ENCODE results near the gene TBCC. TPM values are rescaled to one million over a fixed set of nuclear protein-coding genes. Genes with fewer than 3 reads are reported as not detected.

TBCC gene
- total RNA-seq, 4 donors from 2014 or later, result 33.2 to 61.8 (median 45.1) TPM

GRCh38 chr6:42783876-42784642 is 38.2 kb upstream of the TBCC start:
- Histone ChIP-seq H3K4me1 (peaks cover 36 to 47% of the 10 kb centered on the region in 2 donors), H3K4me3 (peak overlapping the region; percentile 72 to 96 (median 91)), H3K36me3 (no peaks in the 10 kb centered on the region), H3K27ac (peak overlapping the region; percentile 95 to 100 (median 98)), H3K27me3 (no peaks in the 10 kb centered on the region), H3K9me3 (no peaks in the 10 kb centered on the region)
- in situ Hi-C loops (cut with MboI; ENCODE audit: low sequenced_read_pairs in 4 of 4), result no loop called here
- peak; percentile 29 to 37 for ATAC-seq
- peak in 1 of 2 donors; percentile 13 for TF ChIP-seq POLR2A (IDR thresholded peaks at IDR 0.05)
- TF ChIP-seq, protein P1, sequence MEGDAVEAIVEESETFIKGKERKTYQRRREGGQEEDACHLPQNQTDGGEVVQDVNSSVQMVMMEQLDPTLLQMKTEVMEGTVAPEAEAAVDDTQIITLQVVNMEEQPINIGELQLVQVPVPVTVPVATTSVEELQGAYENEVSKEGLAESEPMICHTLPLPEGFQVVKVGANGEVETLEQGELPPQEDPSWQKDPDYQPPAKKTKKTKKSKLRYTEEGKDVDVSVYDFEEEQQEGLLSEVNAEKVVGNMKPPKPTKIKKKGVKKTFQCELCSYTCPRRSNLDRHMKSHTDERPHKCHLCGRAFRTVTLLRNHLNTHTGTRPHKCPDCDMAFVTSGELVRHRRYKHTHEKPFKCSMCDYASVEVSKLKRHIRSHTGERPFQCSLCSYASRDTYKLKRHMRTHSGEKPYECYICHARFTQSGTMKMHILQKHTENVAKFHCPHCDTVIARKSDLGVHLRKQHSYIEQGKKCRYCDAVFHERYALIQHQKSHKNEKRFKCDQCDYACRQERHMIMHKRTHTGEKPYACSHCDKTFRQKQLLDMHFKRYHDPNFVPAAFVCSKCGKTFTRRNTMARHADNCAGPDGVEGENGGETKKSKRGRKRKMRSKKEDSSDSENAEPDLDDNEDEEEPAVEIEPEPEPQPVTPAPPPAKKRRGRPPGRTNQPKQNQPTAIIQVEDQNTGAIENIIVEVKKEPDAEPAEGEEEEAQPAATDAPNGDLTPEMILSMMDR (IDR thresholded peaks at IDR 0.05 in 4 of 5, conservative IDR thresholded peaks at IDR 0.05 in 1 of 5), result no peak
- intact Hi-C loops (cut with DNase I; ENCODE audit: low total_unique reads), result loop anchor here (1.0 to 10.0 kb wide), 4 partner anchors 37 to 1049 kb away; partner anchors contain the start of genes KLC4, MRPL2, SRF and TFEB
- DNase-seq, result no peak

DNA sequence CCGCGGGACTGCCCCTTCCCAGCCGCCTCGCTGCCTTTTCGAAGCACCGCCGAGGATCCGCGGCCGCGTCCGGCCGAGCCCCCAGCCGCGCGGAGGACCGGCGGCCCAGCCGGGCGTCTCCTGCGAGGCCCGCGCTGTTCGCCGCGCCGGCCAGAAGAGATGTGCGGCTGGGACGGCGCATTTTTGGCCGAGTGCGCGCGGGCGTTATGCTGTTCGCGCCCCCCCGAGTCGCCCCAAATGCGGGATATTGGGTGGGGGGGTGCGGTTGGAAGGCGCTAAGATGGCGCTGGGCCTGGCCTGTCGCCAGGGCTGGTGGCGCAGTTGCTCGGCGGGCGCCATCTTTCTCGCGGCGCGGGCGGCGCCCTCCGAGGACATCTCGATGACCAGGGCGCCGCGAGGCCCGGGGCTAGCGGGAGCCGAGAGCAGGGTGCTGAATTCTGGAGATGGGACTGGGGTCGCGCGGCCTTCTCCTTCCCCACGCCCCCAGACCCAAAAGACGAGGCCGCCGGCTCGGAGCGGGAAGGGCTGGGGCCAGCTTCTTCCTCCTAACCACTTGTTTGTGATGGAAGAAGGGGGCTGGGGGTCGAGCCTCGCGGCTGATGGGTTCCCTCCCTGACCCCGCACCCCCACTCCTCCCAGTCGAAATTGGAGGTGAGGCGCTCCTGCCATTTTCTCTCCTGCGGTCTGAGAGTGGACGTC is 37.4 kb upstream of the TBCC start:
- no peaks in the 10 kb centered on the region for H3K36me3 ChIP-seq
- peaks cover 30 to 40% of the 10 kb centered on the region in 2 donors for H3K4me1 ChIP-seq
- no peaks in the 10 kb centered on the region for H3K27me3 ChIP-seq
- peak overlapping the region; percentile 72 to 96 (median 91) for H3K4me3 ChIP-seq
- peak overlapping the region; percentile 95 to 100 (median 98) for H3K27ac ChIP-seq
- H3K9me3 ChIP-seq, result no peaks in the 10 kb centered on the region
- TF ChIP-seq POLR2A (IDR thresholded peaks at IDR 0.05), result peak; percentile 22 to 43
- TF ChIP-seq, protein P1 (IDR thresholded peaks at IDR 0.05 in 4 of 5, conservative IDR thresholded peaks at IDR 0.05 in 1 of 5), result no peak
- in situ Hi-C loops (cut with MboI; ENCODE audit: low sequenced_read_pairs in 4 of 4), result no loop called here
- DNase-seq, result peak; percentile 41 to 70
- intact Hi-C loops (cut with DNase I; ENCODE audit: low total_unique reads), result loop anchor here (1.0 to 10.0 kb wide), 3 partner anchors 36 to 1049 kb away; partner anchors contain the start of genes SRF and TFEB
- peak; percentile 57 for ATAC-seq

GRCh38 chr6:42782689-42783176 is 36.8 kb upstream of the TBCC start:
- peak; percentile 38 to 55 for ATAC-seq
- Histone ChIP-seq H3K9me3 (no peaks in the 10 kb centered on the region), H3K4me3 (peak overlapping the region; percentile 72 to 96 (median 91)), H3K4me1 (peaks cover 27 to 38% of the 10 kb centered on the region in 2 donors), H3K27me3 (no peaks in the 10 kb centered on the region), H3K36me3 (no peaks in the 10 kb centered on the region), H3K27ac (peak overlapping the region; percentile 95 to 100 (median 98))
- TF ChIP-seq, protein P1 (IDR thresholded peaks at IDR 0.05 in 4 of 5, conservative IDR thresholded peaks at IDR 0.05 in 1 of 5), result peak in 1 of 5 experiments; percentile 4
- peak; percentile 83 to 90 for TF ChIP-seq POLR2A (IDR thresholded peaks at IDR 0.05)
- intact Hi-C loops (cut with DNase I; ENCODE audit: low total_unique reads), result loop anchor here (1.0 to 10.0 kb wide), 3 partner anchors 35 to 1048 kb away; partner anchors contain the start of genes SRF and TFEB
- peak; percentile 65 to 71 for DNase-seq
- in situ Hi-C loops (cut with MboI; ENCODE audit: low sequenced_read_pairs in 4 of 4), result no loop called here

GRCh38 chr6:42781796-42782688 is 36.1 kb upstream of the TBCC start, which contains the start of gene BICRAL:
TSS of gene BICRAL (plus strand) at chr6:42782052. CDS start at chr6:42822023, 39,971 bp downstream.
- Histone ChIP-seq H3K4me1 (peaks cover 20 to 32% of the 10 kb centered on the region in 2 donors), H3K4me3 (peak within 1 kb of the TSS; percentile 72 to 96 (median 91)), H3K9me3 (no peaks in the 10 kb centered on the region), H3K36me3 (no peaks in the 10 kb centered on the region), H3K27me3 (no peaks in the 10 kb centered on the region), H3K27ac (peak within 1 kb of the TSS; percentile 95 to 100 (median 98))
- peak; percentile 48 to 50 for ATAC-seq
- peak; percentile 46 to 62 for DNase-seq
- in situ Hi-C loops (cut with MboI; ENCODE audit: low sequenced_read_pairs in 4 of 4) (no loop called here), intact Hi-C loops (cut with DNase I; ENCODE audit: low total_unique reads) (loop anchor here (5.0 to 10.0 kb wide), 2 partner anchors 390 to 1047 kb away; partner anchors contain the start of genes SRF and TFEB)
- TF ChIP-seq POLR2A (IDR thresholded peaks at IDR 0.05), result peak; percentile 29 to 30
- TF ChIP-seq, protein P1 (IDR thresholded peaks at IDR 0.05 in 4 of 5, conservative IDR thresholded peaks at IDR 0.05 in 1 of 5), result no peak
